ENCODE measurements around the gene SIRT7. TPM values are rescaled to one million over a fixed set of nuclear protein-coding genes. Genes with fewer than 3 reads are reported as not detected.

SIRT7 gene
- total RNA-seq, 1 donor from 2014 or later = 46.2 TPM

DNA sequence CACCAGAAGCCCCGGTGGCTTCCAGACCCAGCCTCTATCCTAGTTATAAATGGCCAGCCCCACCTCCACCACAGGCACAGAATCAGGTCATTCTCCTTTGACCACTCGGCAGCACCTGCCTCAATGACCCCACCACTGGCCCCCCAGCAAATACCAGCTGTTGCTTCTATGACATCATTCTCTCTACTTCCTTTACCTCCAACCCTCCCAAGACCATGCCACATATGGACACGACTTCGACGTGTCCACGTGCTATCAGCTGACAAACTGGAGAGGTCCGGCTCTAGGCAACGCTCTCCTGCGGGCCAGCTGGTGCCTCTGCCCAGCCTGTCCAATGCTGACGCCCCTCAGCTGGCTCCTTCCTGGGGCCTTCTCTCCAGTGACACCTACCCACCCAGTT, 32.5 kb downstream of the SIRT7 start:
- peak; percentile 3 for ATAC-seq

DNA sequence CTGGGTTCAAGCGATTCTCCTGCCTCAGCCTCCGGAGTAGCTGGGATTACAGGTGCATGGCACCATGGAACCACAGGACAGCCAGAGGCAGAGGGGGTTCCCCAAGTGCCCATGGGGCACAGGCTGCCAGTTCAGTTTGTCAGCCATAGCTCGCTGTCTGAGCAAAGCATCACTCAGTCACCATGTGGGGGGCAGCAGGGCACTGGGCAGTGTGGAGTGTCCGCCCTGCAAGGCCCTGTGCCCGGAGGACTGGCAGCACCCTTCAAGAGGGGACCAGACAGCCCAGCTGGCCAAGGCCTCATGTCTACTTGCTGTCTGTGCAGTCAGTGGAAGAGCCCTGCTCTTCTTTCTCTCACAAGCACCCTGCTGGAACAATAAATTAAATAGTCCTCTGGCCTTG, 33.0 kb downstream of the SIRT7 start:
- no peak for ATAC-seq

DNA sequence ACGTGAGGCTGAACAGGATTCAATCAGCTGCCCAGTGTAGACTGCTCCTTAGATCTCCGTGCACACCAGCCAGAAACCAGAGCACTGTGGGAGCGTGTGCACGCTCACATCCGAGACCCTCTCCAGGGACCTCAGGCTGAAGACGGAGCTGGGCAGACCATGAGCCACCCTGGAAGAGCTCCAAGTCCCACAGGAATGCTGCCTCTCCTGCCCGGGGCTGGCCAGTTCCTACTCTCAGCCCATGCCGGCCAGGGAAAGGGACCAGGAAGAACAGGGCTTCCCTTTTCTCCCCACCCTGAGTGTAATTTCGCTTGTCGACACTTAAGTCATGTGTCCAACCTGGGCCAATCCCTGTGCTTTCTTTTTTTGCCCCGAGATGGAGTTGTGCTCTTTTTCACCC, 33.5 kb downstream of the SIRT7 start:
- no peak for ATAC-seq

DNA sequence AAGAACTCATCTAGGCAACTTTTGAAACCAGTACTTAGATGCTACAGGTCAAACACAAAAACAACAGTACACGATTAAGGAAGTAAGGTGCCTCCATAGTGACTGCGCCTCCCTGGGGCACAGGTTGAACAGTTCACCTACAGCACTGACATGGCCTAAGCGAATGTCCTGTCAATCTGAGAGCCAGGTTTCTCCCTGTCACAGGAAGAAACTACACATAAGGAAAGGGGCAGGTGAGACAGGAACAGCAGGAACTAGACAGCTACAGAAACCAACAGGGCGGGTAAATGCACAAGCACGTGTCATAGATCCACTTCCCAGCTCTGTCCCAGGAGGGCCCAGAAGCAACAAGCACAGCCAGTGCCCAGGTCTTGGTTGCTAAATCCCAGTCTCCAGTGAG, 38.9 kb downstream of the SIRT7 start:
- ATAC-seq = peak; percentile 91

DNA sequence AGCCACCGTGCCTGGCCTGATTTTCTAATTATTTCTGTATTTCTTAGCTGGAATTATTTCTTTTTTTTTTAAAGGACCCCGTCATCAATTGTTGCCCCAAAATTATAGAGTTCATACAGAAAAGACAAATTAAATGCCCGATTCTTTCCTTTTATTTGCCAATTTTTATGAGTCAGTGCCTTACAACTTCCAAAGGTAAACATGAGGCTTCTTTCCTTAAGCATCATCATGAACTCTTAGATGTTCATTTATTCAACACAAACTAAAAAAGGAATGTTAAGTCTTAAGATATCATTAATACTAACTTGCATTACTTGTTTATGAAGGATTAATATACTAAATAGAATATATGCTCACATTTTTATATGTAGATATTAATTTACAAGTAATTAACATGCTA, 39.7 kb downstream of the SIRT7 start:
- no peak for ATAC-seq

DNA sequence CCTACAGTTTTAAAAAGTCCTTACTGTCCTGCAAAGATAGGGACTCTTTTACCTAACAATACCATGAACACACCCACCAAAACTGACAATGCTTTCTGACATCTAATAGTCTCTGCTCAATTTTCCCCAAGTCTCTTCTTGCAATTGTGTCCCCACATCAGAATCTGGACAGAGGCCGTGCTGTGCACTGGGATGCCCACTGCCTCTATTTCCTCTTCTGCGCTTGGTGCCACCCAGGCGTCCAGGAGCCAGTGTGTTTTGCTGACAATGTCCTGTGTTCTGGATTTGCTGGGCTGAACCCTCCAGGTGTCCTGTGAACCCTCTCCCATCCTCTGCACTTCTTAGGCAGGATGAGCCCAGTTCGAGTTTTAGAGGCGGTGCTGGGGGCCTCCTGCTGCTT, 40.4 kb downstream of the SIRT7 start:
- ATAC-seq = no peak

DNA sequence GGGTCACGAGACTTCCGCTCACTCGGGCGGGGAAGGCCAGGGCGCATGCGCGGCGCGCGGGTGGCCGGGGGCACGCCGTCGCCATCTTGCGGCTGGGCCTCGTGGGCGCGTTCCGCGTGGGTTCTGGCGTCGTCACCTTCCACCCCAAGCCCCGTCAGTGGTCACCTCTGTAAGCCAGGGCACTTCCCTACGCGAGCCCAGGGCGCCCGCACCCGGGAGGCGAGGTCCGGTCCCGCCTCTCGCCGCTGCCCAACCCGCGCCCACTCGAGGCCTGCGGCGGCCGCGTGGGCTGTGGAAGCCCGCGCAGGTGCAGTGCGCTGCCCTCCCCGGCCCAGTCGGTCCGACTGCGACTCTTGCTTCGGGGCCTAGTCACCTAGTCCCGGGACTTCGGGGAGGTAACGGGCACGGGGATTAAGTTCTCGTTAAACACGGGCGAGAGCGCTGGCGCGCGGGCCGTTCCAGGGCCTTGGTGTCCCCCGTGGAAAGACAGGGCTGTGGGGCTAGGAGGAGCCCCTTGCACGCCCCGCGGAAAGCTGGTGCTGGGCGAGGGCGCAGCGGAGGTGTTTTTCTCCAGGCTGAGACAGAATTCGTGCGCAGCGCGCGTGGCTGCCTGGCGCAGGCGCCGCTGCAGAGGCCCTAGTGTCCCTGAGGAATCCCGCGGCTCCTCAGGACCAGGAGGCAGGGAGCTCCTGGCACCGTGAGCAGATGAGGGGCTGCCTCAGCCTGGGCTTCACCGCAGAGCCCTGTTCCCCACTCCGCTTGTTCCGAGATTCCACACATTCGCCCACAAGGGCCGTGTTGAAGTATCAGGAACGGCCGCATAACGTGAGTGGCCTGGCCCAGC, 46.4 kb downstream of the SIRT7 start:
- ATAC-seq = peak; percentile 2

DNA sequence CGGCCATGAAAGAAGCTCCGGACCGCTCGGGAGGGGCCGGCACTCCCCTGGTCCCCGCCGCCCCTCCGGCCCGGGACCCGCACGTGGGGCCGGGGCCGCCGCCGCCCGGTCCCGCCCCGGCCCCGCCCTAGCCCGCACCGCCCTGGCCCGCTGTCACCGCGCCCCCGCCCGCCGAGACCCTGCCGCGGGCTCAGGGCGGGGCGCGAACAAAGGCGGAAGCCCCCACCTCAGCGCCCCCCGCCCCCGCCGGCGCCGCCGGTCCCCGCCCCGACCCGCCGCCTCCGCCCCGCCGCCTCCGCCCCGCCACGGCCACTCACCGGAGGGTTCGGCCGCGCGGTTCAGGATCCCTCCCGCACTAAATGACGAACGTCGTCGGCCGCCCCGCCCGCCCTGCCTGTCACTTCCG, 47.0 kb downstream of the SIRT7 start, which contains the start of gene ARHGDIA:
Gene ARHGDIA, minus strand, starts transcription at position 357 of the 406 bp plus-strand sequence. CDS start 1,407 bp downstream, outside the sequence.
- ATAC-seq = peak; percentile 54

DNA sequence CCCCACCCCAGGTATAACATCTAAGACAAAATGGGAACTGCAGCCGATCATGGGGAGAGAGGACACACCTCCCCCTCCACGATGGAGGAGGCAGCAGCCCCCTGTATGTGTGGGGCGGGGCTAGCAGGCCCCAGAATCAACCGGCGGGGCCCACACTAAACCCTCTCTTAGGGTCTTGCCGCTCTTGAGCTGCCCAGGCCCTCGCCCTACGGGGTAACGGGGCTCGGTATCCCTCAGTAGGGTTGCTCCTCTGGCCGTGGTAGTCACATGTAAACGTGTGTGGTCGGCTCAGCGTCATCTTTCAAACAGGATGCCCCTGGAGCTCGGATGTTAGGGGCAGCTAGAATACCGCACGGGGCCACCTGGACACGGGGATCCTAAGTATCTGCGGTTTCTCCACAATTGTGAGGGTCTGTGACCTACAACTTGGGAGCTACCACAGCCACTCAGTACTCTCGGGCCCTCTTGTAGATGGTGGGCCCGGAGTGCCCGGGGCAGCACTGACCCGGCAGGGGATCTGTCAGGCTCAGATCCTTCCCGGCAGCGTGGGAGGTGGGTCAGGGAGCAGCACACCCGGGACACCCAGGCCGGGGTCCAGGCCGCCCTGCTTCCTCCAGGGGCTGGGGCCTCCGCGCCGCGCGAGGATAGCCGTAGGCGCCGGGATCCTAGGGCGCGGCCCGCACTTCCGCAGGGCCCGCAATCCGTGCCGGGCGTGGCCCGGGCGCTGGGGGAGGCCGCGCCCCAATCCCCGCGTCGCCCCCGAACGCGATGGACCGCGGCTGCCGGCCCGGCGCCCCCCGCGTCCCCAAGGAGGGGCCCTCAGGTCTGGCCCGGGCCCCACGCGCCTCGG, 47.6 kb downstream of the SIRT7 start:
- ATAC-seq = peak; percentile 24

DNA sequence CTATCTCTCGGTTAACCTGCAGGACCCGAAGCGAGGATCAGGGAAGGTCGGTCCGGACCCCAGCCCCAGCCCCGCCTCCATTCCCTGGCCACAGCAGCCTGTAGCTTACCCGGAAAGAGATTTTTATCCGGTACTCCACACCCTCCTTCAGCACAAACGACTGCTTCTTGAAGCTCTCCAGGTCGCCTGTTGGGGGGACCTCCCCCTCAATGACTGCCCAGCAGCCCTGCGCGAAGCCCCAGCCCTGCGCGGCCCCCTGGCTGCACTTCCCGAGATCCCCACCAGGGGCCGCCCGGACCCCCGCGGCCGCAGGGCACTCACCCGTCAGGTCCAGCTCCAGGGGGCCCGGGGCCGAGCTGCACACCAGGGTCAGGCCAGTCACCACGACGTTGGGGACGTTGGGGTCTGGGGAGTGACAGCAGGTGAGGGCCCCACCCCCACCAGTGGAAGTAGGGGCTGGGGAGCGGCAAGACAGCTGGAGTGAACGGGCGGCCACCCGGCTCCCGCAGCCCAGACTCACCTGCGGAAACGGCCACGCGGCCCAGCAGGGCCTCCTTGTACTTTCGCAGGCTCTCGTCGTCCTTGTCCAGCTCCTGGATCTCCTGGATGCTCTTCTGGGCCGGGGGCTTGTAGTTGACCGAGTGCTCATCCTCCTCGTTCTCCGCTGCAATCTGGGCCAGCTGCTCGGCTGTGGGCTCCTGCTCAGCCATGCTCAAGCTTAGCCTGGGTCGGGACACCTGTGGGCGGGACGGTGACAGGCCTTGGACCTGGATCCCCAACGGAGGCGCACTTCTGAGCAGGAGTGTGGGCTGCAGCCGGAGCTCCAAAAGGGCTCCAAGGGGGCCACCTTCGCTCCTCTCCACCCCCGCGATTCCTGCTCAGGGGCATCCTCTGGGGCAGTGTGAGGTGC, 48.5 kb downstream of the SIRT7 start:
- ATAC-seq = peak; percentile 0

DNA sequence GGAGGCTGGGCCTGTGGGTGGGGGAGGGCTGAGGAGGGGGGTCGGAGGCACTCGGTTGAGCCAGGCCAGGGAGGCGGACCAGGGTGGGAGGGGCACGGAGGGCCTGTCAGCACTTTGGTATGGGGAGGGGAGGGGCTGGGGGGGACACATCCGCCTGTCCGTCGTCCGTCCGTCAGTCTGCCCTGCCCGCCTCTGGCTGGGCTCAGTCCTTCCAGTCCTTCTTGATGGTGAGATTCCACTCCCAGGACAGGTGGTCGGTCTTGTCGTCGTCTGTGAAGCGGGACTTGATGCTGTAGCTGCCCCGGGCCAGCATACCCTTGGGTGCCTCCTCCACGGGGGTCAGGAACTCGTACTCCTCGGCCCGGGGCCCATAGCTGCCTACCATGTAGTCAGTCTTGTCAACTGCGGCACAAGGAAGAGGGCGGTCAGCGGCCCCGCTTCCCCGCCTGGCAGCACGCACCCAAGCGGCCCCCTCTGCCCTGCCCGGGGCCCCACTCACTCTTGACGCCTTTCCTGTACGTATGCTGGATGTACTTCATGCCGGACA, 49.2 kb downstream of the SIRT7 start:
- peak; percentile 1 for ATAC-seq

DNA sequence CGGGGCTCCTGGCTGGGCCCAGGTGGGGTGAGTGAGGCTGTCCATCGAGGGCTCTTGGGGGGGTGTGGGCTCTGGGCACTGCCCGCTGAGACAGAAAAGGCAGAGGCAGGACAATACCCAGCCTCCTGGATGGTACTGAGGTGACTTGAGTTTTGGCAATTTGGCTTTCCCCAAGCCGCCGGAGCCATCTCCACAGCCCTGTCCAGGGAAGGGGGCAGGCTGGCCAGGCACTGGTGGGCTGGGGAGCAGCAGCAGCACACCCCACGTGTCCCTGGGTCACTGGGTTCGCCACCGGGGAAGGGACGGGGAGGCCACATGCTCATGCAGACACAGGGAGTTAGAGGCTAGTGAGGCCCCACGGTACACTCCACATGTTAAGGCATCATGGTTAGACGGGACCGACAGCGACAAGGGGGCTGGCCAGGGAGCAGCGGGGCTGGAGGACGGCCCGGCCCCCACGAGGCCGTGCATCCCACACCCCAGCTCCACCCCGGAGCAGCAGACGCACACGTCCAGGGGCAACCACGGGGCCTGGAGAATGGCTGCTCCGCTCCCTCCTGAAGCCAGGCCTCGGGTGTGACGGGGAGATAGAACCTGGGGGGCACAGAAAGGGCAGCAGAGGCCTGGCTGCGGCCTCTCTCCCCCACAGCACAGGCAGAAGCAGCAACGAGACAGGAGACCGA, 49.8 kb downstream of the SIRT7 start:
- ATAC-seq = no peak

DNA sequence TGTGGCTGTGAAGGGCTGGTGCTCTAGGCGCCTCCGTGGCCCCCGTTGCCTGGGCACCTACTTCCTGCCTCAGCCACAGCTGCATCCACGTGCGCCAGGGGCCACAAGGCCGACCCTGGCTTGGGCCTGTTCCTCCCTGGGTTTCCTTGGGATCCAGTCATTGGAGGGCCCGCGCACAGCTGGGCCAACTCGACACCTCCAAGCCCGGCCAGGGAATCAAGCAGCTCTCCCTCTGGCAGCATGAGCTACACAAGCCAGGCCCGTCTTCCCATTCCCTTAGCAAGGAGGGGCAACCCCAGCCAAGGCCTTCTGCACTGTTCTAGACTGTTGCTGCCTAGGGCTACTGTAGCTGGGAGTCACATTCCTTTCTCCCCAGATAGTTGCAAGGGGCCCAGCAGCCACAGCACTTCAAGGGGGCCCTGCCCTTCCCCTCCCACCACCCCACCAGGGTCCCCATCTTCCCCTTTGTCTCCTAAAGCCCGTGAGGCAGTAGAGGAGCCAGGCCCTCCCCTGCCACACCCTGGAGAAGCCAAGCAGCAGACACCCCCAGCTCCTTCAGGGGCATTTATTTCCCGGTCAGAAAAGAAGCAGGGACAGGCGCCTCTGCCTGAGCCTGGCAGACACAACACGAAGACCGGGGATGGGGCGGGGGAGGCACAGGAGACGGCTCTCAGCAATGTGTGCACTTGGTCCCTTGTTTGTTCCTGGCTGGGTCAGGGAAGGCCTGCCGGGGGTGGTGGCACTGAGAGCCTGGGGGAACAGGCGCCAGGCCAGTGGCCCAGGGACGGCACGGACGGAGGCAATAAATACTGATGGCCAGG, 50.6 kb downstream of the SIRT7 start:
- peak; percentile 0 for ATAC-seq

DNA sequence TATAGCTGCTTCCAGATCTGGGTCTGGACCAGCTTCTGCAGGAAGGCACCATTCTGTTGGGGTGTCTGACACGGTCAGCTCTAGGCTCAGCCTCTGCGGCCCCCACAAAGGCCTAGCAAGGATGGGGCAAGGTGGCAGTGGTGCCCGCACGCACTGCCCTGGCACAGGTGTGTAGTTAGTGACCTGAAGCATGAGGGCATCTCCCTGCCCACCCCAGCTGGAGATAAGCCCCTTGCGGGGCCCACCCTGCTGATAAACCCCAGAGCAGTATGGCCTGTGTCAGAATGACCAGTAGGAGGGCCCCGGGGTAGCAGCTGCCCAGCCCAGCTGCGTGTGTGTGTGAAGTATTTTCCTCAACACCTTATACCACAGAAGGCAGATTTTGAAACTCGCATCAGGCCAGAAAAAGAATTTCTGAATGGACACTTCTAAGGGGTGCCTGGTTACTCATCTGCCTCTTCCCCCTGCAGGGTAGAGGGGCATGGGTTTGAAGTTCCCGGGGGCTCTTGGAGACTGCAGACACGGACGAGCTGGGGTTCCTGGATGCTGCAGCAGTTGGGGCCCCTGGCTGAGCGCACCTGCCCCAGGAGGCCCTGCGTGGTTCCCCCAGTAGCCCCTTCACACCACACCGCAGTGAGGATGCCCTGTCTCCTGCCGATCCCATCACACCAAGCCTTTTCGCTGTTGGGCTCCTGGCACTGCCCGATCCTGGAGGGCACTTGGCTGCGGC, 51.4 kb downstream of the SIRT7 start:
- ATAC-seq = no peak

DNA sequence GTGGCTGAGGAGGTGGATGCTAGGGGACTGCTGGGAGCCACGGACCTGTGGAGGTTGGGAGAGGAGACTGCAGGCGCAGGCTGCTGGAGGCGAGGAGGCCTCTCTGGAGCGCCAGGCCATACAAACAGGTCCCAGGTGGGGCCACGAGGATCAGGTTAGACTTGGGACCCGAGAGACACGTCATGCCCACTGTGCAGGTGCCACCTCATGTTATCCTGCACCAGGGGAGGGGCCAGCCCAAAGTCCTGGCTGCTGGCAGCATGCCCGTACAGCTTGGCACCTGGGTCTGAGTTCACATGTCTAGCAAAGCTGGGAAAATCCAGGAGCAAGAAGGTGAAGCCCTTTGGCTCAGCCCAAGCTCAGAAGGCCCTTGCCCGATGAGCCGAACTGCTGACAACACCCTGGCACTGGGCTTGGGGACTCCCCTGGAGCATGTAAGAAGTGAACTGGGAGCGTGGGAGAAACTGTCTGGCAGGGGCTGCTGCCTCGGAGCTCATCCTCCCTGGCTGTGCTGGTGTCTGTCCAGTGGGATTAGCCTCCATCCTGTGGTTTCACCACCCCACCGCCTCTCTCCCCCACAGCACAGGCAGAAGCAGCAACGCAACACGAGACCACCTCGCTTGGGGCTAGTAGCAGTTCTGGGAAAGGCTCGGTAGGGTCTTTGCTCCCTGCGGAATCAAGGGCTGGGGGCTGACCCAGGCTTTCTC, 52.1 kb downstream of the SIRT7 start:
- no peak for ATAC-seq

DNA sequence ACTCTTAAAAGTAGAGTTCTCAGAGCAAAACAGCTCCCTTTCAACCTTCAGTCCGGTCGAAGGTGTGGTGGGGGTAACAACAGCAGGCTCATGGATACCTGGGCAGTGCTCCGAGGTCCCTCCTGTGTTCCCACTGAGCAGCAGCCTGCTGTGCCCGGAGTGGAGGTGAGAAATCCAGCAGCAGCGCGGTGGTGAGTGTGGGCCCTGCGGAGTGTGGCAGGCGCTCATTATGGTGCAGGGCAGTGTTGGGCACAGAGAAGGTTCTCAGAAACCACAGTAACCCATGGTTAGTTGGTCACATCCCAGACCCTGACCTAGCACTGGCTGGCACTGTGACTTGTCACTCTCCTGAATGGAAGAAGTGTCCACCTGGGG, 52.6 kb downstream of the SIRT7 start:
- ATAC-seq = no peak

DNA sequence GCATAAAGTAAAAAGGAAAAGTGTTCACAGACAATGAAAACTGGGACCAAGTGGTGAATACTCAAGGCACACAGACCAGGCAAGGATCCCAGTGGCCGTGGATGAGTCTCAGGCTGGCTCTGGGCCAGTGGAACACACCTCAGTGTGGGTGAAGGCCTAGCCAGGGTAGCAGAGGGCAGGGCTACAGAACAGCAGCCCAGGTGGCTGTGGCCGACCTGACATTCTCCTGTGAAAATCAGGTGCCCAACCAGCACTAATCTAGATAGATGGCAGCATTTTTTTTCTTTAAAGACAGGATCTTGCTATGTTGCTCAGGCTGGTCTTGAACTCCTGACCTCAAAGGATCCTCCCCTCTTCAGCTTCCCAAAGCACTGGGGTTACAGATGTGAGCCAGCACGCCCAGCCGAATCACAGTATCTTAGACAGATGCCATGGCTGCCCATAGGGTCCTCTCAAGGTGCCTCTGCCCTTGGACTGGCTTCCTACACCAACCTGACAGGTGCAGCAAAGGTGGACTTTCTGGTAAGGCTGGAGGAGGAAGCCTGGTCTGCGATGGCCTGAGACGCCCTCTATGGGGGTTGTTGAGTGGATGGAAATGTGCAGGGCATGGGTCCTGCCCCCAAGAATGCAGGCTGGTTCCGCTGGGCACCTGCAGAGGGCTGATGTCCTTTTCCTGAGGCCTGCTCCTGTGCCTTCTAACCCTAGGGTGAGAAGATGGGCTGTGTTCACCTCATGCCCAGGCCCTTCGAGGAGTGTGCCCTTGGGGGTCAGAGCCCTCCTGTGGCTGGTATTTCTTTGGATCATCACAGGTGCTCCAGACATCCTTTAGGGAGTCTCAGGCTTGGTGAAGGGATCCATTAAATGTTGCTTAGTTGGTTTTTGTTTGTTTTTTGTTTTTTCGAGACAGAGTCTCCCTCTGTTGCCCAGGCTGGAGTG, 53.9 kb downstream of the SIRT7 start:
- no peak for ATAC-seq

DNA sequence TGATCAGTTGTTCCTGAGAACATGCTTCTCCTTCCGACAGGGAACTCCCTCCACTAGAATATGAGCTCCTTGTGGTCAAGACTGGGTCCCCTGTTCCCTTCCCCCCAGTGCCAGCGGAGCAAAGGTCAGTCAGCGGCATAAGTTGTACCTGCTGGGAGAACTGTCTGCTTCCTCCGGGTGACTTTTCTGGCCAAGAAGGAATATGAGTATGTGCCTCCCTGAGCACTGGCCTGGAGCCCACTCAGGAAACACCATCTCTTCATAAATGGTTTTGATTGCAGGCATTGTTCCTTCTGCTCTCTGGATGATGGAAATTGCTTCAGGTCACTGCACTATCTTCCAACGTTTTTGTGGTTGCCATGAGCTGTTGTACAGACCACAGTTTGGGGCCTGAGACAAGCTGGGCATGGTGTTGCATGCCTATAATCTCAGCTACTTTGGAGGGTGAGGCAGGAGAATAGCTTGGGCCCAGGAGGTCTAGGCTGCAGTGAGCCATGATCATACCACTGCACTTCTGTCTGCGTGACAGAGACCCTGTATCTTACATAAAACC, 54.8 kb downstream of the SIRT7 start:
- no peak for ATAC-seq
